ENCODE data around the gene SLC8A3. TPM values are rescaled to one million over a fixed set of nuclear protein-coding genes. Genes with fewer than 3 reads are reported as not detected.

The SLC8A3 gene
- total RNA-seq, 1 donor from 2014 or later, result 0.08 TPM

- Histone ChIP-seq H3K27me3 (ENCODE audit: control insufficient read depth, insufficient read depth, low read length) (no peaks in the 10 kb centered on the region), H3K4me3 (ENCODE audit: low read depth, low read length) (no peak overlapping the region), H3K36me3 (ENCODE audit: control insufficient read depth, insufficient read depth, low read length) (no peaks in the 10 kb centered on the region)
- no peak for DNase-seq (ENCODE audit: low read depth)
- no peak for TF ChIP-seq CTCF (IDR thresholded peaks at IDR 0.05; ENCODE audit: insufficient read depth, low read length, poor library complexity, severe bottlenecking)
Measured at GRCh38 chr14:70107309-70107708, 81.4 kb downstream of the SLC8A3 start.

- TF ChIP-seq CTCF (IDR thresholded peaks at IDR 0.05; ENCODE audit: insufficient read depth, low read length, poor library complexity, severe bottlenecking), result no peak
- Histone ChIP-seq H3K4me3 (ENCODE audit: low read depth, low read length) (no peak overlapping the region), H3K27me3 (ENCODE audit: control insufficient read depth, insufficient read depth, low read length) (peaks cover 6% of the 10 kb centered on the region), H3K36me3 (ENCODE audit: control insufficient read depth, insufficient read depth, low read length) (no peaks in the 10 kb centered on the region)
- no peak for DNase-seq (ENCODE audit: low read depth)
Measured at GRCh38 chr14:70100071-70100470, 88.7 kb downstream of the SLC8A3 start.

- H3K27me3 ChIP-seq (ENCODE audit: control insufficient read depth, insufficient read depth, low read length), result peaks cover 6% of the 10 kb centered on the region
Measured at GRCh38 chr14:70098250-70098809, 90.4 kb downstream of the SLC8A3 start.

GRCh38 chr14:70097576-70098249 is 91.0 kb downstream of the SLC8A3 start:
- TF ChIP-seq CTCF (IDR thresholded peaks at IDR 0.05; ENCODE audit: insufficient read depth, low read length, poor library complexity, severe bottlenecking), result no peak
- H3K27me3 ChIP-seq (ENCODE audit: control insufficient read depth, insufficient read depth, low read length), result peaks cover 6% of the 10 kb centered on the region

More at GRCh38 chr14:70098250-70098809, 90.4 kb downstream of the SLC8A3 start:
- Histone ChIP-seq H3K36me3 (ENCODE audit: control insufficient read depth, insufficient read depth, low read length) (no peaks in the 10 kb centered on the region), H3K4me3 (ENCODE audit: low read depth, low read length) (no peak overlapping the region)
- TF ChIP-seq CTCF (IDR thresholded peaks at IDR 0.05; ENCODE audit: insufficient read depth, low read length, poor library complexity, severe bottlenecking), result no peak
- no peak for DNase-seq (ENCODE audit: low read depth)

GRCh38 chr14:70096866-70097265 is 91.9 kb downstream of the SLC8A3 start:
- no peak overlapping the region for H3K4me3 ChIP-seq (ENCODE audit: low read depth, low read length)
- DNase-seq (ENCODE audit: low read depth), result no peak
- H3K27me3 ChIP-seq (ENCODE audit: control insufficient read depth, insufficient read depth, low read length), result peaks cover 6% of the 10 kb centered on the region
- peak; percentile 27 for TF ChIP-seq CTCF (IDR thresholded peaks at IDR 0.05; ENCODE audit: insufficient read depth, low read length, poor library complexity, severe bottlenecking)
- H3K36me3 ChIP-seq (ENCODE audit: control insufficient read depth, insufficient read depth, low read length), result no peaks in the 10 kb centered on the region

More at GRCh38 chr14:70097576-70098249, 91.0 kb downstream of the SLC8A3 start:
- H3K36me3 ChIP-seq (ENCODE audit: control insufficient read depth, insufficient read depth, low read length), result no peaks in the 10 kb centered on the region
- DNase-seq (ENCODE audit: low read depth), result no peak
- H3K4me3 ChIP-seq (ENCODE audit: low read depth, low read length), result no peak overlapping the region
